Fibroblast of lung (primary cell): ENCODE measurements around the gene SERBP1. TPM values are rescaled to one million over a fixed set of nuclear protein-coding genes. Genes with fewer than 3 reads are reported as not detected.

Experiments
- DNase-seq, 2 donors: peaks; one replicate each; pipeline versions ENCODE4 v3.0.0 to v3.0.0-alpha.2; 2010; ENCODE audit warnings: low read depth in 2 of 2
- H2AFZ ChIP-seq: 2 replicates; pipeline ENCODE4 v1.5.1; 2012; ENCODE audit warnings: low read length, control low read depth, inconsistent platforms
- H3K27ac ChIP-seq: 2 replicates; pipeline ENCODE4 v1.5.1; 2011; ENCODE audit warnings: low read length, control low read depth; ENCODE audit not compliant: insufficient read depth
- H3K27me3 ChIP-seq: 2 replicates; pipeline ENCODE4 v1.5.1; 2011; ENCODE audit warnings: mild to moderate bottlenecking, low read length; ENCODE audit not compliant: control insufficient read depth, insufficient read depth
- H3K36me3 ChIP-seq: 2 replicates; pipeline ENCODE4 v1.5.1; 2011; ENCODE audit warnings: low read length; ENCODE audit not compliant: control insufficient read depth, insufficient read depth
- H3K4me1 ChIP-seq: 2 replicates; pipeline ENCODE4 v1.5.1; 2011; ENCODE audit warnings: low read length; ENCODE audit not compliant: control insufficient read depth, insufficient read depth; ENCODE audit errors: extremely low read depth
- H3K4me2 ChIP-seq: 2 replicates; pipeline ENCODE4 v1.5.1; 2011; ENCODE audit warnings: low read length, control low read depth; ENCODE audit not compliant: insufficient read depth; ENCODE audit errors: extremely low read depth
- H3K4me3 ChIP-seq, 4 experiments: fragments of 200-600 bp in 1 of 4; sonication (generic) in 1 of 4; replicated peaks in 1 of 4; 2 replicates each; pipeline ENCODE4 v1.5.1; 2011 to 2016; ENCODE audit warnings: low read length in 4 of 4, low read depth in 3 of 4, mild to moderate bottlenecking in 3 of 4, control low read depth in 2 of 4, inconsistent platforms in 1 of 4, mixed read lengths in 1 of 4; ENCODE audit not compliant: insufficient read depth in 1 of 4; ENCODE audit errors: control extremely low read depth in 1 of 4
- H3K79me2 ChIP-seq: 2 replicates; pipeline ENCODE4 v1.5.1; 2012; ENCODE audit warnings: mild to moderate bottlenecking, low read length, inconsistent platforms; ENCODE audit not compliant: control insufficient read depth, insufficient read depth
- H3K9ac ChIP-seq: 2 replicates; pipeline ENCODE4 v1.5.1; 2011; ENCODE audit warnings: mild to moderate bottlenecking, low read length, control low read depth; ENCODE audit not compliant: insufficient read depth
- H3K9me3 ChIP-seq: 2 replicates; pipeline ENCODE4 v1.5.1; 2012; ENCODE audit warnings: low read depth, low read length; ENCODE audit not compliant: control insufficient read depth, insufficient read depth
- H4K20me1 ChIP-seq: 2 replicates; pipeline ENCODE4 v1.5.1; 2011; ENCODE audit warnings: low read length; ENCODE audit not compliant: control insufficient read depth, insufficient read depth; ENCODE audit errors: extremely low read depth
- EZH2 ChIP-seq: IDR thresholded peaks from 2 replicates; pipeline ENCODE4 v1.5.1; 2012; ENCODE audit warnings: low read length, control low read depth, mild to moderate bottlenecking; ENCODE audit errors: missing control alignments
- polyA plus RNA-seq, 2 donors: library from polyadenylated mRNA; depleted of rRNA in 1 of 2; stranded (reverse) in 1 of 2; unstranded in 1 of 2; fragments of >200 nt; gene quantifications; 2 replicates each; pipeline ENCODE4 v1.2.1, GENCODE V29; 2011 to 2012; ENCODE audit warnings: missing spikeins in 1 of 2
- total RNA-seq: library from RNA; depleted of rRNA; stranded (reverse); fragments of >200 nt; gene quantifications from 2 replicates; pipeline ENCODE4 v1.2.1, GENCODE V29; 2014
- TF ChIP-seq, protein P1 (sequence below), 2 donors: IDR thresholded peaks in 1 of 2; conservative IDR thresholded peaks in 1 of 2; 1 replicate in 1 of 2; 2 replicates in 1 of 2; pipeline ENCODE4 v1.5.1; 2011 to 2012; ENCODE audit warnings: low read length in 2 of 2, control low read depth in 1 of 2, inconsistent platforms in 1 of 2, low read depth in 1 of 2, mild to moderate bottlenecking in 1 of 2

The SERBP1 gene
- total and polyA plus RNA-seq, 2 donors (not counting 1 experiment from before 2014, with no cell fraction given) = 128 to 273 TPM

DNA sequence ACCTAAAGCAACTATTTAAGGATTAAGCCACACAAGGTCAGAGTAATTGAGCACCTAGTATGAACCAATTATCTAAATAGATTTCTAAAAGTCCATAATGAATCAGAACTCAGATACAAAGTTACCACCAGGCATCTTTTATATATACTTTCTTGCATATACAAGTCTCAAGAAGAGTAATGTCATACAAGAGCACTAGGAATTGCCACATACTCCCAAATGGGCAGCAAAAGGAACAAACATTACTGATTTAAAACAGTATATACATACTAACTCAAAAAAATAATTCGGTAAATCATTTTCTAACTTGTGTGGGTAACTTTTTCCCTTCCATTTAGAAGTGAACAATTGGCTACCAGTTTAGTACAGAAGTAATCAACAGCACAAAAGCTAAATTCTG, 22.1 kb downstream of the SERBP1 start:
- H3K4me2 ChIP-seq = peak overlapping the region; percentile 35
- no peaks in the 10 kb centered on the region for H4K20me1 ChIP-seq
- H3K4me1 ChIP-seq = peaks cover 6% of the 10 kb centered on the region
- no peaks in the 10 kb centered on the region for H3K27me3 ChIP-seq
- DNase-seq = peak in 1 of 2 donors; percentile 55
- no peak overlapping the region for H3K4me3 ChIP-seq
- no peaks in the 10 kb centered on the region for H3K9me3 ChIP-seq
- H3K9ac ChIP-seq = no peak overlapping the region
- H3K79me2 ChIP-seq = no peaks in the 10 kb centered on the region
- H3K27ac ChIP-seq = peak overlapping the region; percentile 6
- TF ChIP-seq EZH2 = no peak
- TF ChIP-seq, protein P1, sequence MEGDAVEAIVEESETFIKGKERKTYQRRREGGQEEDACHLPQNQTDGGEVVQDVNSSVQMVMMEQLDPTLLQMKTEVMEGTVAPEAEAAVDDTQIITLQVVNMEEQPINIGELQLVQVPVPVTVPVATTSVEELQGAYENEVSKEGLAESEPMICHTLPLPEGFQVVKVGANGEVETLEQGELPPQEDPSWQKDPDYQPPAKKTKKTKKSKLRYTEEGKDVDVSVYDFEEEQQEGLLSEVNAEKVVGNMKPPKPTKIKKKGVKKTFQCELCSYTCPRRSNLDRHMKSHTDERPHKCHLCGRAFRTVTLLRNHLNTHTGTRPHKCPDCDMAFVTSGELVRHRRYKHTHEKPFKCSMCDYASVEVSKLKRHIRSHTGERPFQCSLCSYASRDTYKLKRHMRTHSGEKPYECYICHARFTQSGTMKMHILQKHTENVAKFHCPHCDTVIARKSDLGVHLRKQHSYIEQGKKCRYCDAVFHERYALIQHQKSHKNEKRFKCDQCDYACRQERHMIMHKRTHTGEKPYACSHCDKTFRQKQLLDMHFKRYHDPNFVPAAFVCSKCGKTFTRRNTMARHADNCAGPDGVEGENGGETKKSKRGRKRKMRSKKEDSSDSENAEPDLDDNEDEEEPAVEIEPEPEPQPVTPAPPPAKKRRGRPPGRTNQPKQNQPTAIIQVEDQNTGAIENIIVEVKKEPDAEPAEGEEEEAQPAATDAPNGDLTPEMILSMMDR (conservative IDR thresholded peaks at IDR 0.05 in 1 of 2, IDR thresholded peaks at IDR 0.05 in 1 of 2; ENCODE audit: low read depth in 1 of 2, low read length in 2 of 2) = no peak
- H2AFZ ChIP-seq = no peak overlapping the region
- no peaks in the 10 kb centered on the region for H3K36me3 ChIP-seq

DNA sequence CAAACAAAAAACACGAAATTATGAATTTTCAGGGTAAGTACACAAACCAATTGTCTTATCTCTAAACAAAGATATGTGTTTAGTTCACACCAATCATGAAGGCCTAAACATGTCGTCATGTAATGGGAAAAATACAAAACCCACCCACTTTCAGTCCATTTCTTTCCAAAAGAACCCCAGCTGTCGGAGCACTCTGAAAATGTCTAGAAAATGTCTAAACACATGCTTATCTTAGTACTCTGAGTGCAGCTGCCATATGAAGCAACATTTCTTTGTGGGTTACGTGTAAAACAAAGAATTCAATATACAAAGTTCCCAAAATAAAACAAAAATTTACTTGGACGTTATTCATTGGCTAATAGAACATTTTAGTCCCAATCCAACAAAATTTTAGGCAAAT, 22.7 kb downstream of the SERBP1 start:
- no peak overlapping the region for H3K27ac ChIP-seq
- DNase-seq = peak in 1 of 2 donors; percentile 87

DNA sequence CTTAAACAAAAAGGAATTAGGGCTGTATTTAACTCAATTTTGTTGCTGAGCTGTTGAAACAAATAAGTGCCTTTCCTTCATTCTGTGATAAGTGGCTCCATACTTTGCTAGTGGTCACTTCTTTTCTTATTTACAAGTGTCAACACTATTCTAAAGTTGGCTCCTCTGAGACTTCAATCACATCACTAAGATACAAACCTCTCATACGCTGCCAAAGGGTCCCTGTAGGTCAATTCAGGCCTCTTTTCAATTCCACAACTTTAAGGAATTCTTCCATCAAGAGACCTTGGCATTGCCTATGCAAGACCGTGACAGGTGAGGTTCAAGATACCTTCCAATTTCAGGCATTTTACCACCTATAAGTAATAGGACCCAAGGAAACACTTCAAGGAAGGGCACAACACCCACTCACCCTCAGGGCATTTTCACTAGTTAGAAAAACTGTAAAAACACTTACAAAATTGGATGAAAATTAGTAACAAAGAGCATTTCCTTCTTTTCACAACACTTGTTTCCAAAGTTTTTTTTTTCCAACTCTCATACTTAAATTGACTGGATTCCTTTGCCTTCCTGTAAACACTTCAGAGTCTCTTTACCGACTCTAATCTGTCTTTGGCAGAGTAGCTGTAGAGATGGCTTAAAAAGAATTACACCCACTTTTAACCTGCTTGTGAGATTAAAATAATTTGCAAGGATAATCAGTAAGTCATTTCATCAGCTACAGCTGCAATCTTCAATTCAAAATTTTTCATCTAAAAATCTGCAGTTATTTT, 24.5 kb downstream of the SERBP1 start:
- Histone ChIP-seq H3K4me1 (peaks cover 6% of the 10 kb centered on the region), H4K20me1 (no peaks in the 10 kb centered on the region), H3K4me3 (no peak overlapping the region), H3K4me2 (no peak overlapping the region), H3K9ac (no peak overlapping the region), H3K27ac (no peak overlapping the region), H3K79me2 (no peaks in the 10 kb centered on the region), H3K36me3 (no peaks in the 10 kb centered on the region), H3K27me3 (no peaks in the 10 kb centered on the region), H2AFZ (no peak overlapping the region), H3K9me3 (no peaks in the 10 kb centered on the region)
- TF ChIP-seq, protein P1 (conservative IDR thresholded peaks at IDR 0.05 in 1 of 2, IDR thresholded peaks at IDR 0.05 in 1 of 2; ENCODE audit: low read depth in 1 of 2, low read length in 2 of 2) = no peak
- no peak for TF ChIP-seq EZH2
- DNase-seq = no peak

More for the DNA sequence above, 22.7 kb downstream of the SERBP1 start:
- Histone ChIP-seq H3K4me2 (no peak overlapping the region), H3K9me3 (no peaks in the 10 kb centered on the region), H3K4me1 (peaks cover 6% of the 10 kb centered on the region), H3K9ac (no peak overlapping the region), H3K27me3 (no peaks in the 10 kb centered on the region), H3K36me3 (no peaks in the 10 kb centered on the region), H2AFZ (no peak overlapping the region), H3K79me2 (no peaks in the 10 kb centered on the region), H3K4me3 (no peak overlapping the region), H4K20me1 (no peaks in the 10 kb centered on the region)
- no peak for TF ChIP-seq EZH2
- TF ChIP-seq, protein P1 (conservative IDR thresholded peaks at IDR 0.05 in 1 of 2, IDR thresholded peaks at IDR 0.05 in 1 of 2; ENCODE audit: low read depth in 1 of 2, low read length in 2 of 2) = no peak
